ENCODE results near the gene EXOC4.

EXOC4 gene

GRCh38 chr7:133691727-133692610, 439.1 kb downstream of the EXOC4 start:
- no peak for TF ChIP-seq CTCF (IDR thresholded peaks at IDR 0.05; ENCODE audit: borderline replicate concordance, insufficient read depth, low read depth, low read length)
- no peak overlapping the region for H3K4me3 ChIP-seq (ENCODE audit: low read depth, low read length)

GRCh38 chr7:133693281-133693680, 440.4 kb downstream of the EXOC4 start:
- no peak overlapping the region for H3K4me3 ChIP-seq (ENCODE audit: low read depth, low read length)
- TF ChIP-seq CTCF (IDR thresholded peaks at IDR 0.05; ENCODE audit: borderline replicate concordance, insufficient read depth, low read depth, low read length): no peak

DNA sequence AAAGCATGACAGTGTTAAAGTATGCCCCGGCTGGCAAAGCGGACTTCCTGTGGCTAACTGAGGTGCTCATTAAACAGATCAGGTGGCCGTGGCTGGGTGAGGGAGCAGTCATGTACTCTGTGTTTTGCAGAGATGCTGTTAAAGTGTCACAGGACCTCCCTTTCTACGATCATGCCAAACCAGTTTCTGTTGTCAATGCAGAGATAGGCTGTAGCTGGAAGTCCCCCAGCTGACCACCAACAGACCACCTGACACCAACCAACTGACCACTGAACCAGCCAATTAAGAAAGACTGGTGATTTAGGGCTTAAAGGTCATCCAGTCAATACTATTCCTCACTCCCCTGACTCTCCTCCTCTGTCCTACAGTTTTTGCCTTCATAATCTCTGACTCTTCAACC, 443.2 kb downstream of the EXOC4 start:
- no peak for TF ChIP-seq CTCF (IDR thresholded peaks at IDR 0.05; ENCODE audit: borderline replicate concordance, insufficient read depth, low read depth, low read length)

DNA sequence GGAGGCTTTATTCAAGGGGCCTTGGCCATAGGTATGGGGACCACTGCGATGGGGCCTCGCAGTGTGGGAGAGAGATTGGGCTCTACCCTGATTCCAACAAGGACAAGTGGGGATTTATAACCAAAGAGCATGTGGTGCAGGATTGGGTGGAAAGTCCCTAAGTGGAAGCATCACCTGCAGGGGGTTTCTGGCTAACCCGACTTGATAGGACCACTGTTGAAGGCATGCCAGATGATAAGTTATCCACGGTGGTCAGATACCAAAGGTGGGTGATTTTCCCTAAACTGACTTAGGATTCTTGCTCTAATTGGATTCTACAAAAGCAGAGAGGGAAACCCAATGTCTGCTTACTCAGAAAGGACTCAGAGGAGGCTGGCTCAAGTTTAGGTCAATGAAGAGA, 444.7 kb downstream of the EXOC4 start:
- no peak overlapping the region for H3K4me3 ChIP-seq (ENCODE audit: low read depth, low read length)
- TF ChIP-seq CTCF (IDR thresholded peaks at IDR 0.05; ENCODE audit: borderline replicate concordance, insufficient read depth, low read depth, low read length): no peak

More for the DNA sequence above, 443.2 kb downstream of the EXOC4 start:
- H3K4me3 ChIP-seq (ENCODE audit: low read depth, low read length): no peak overlapping the region

GRCh38 chr7:133698127-133698526, 445.2 kb downstream of the EXOC4 start:
- TF ChIP-seq CTCF (IDR thresholded peaks at IDR 0.05; ENCODE audit: borderline replicate concordance, insufficient read depth, low read depth, low read length): no peak
- H3K4me3 ChIP-seq (ENCODE audit: low read depth, low read length): no peak overlapping the region

DNA sequence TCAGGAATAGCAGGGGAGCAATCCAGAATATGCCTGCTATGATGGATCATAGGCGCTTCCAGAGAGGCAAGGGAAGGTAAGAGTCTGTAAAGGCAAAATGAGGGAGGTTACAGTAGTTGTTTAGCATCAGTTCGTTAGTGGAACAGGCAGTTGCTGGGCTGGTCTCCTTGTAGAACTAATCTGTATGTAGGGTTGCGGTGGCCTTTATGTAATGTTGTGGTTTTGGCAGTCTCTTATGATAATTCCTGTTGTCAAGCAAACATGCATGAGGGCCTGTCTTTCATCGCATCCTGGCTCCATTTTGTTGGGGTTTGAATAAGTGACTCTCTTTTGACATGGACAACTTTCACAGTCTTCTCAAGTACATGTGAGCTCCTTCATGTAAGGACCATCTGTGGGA, 446.5 kb downstream of the EXOC4 start:
- no peak for TF ChIP-seq CTCF (IDR thresholded peaks at IDR 0.05; ENCODE audit: borderline replicate concordance, insufficient read depth, low read depth, low read length)
- H3K4me3 ChIP-seq (ENCODE audit: low read depth, low read length): no peak overlapping the region

GRCh38 chr7:133702078-133702477, 449.2 kb downstream of the EXOC4 start:
- H3K4me3 ChIP-seq (ENCODE audit: low read depth, low read length): no peak overlapping the region
- TF ChIP-seq CTCF (IDR thresholded peaks at IDR 0.05; ENCODE audit: borderline replicate concordance, insufficient read depth, low read depth, low read length): no peak
